ENCODE measurements around the gene NMT2.

Gene NMT2

DNA sequence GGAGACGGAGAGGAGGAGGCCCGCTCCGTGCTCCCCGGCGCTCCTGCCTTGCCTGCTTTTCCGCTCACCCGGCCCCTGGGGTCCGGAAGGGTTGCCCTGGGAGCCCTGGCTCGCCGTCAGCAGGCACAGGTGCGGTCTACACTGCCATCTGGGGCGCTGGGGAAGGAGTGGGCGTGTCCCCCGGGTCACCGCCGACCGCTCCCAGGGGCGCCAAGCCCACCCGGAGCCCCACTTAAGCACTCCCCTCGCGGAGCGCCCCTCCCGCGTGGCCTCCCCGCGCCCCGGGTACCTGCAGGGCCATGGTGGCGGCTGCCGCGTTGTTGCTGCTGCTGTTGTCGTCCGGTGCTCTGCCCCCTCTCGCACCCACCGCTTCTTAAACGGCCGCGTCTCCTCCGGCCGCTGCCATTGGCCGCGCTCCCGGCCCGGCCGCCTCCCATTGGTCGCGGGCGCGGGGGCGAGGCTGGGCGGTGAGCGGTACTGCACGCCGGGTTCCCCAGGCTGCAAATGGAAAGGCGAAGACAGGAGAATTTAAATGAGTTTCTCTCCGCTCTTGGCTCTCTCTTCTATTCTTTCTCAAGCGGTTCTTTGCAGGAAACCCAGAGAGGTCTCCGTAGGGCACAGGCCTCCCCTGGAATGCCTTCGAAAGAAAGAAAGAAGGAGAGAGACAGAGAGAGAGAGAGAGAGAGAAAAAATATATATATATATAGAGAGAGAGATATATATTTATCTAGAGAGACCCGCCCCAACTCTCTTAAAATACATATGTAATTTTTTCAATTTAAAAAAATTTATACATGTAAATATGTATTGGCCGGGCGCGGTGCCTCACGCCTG lies 79.8 kb downstream of the NMT2 start, which contains the start of gene ACBD7:
TSS of gene ACBD7 (minus strand) at position 349 of the 834 bp plus-strand sequence. CDS start at position 301, 48 bp downstream.
- TF ChIP-seq, protein P1, sequence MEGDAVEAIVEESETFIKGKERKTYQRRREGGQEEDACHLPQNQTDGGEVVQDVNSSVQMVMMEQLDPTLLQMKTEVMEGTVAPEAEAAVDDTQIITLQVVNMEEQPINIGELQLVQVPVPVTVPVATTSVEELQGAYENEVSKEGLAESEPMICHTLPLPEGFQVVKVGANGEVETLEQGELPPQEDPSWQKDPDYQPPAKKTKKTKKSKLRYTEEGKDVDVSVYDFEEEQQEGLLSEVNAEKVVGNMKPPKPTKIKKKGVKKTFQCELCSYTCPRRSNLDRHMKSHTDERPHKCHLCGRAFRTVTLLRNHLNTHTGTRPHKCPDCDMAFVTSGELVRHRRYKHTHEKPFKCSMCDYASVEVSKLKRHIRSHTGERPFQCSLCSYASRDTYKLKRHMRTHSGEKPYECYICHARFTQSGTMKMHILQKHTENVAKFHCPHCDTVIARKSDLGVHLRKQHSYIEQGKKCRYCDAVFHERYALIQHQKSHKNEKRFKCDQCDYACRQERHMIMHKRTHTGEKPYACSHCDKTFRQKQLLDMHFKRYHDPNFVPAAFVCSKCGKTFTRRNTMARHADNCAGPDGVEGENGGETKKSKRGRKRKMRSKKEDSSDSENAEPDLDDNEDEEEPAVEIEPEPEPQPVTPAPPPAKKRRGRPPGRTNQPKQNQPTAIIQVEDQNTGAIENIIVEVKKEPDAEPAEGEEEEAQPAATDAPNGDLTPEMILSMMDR (conservative IDR thresholded peaks at IDR 0.05), result peak; percentile 53
- H3K27ac ChIP-seq, result peak within 1 kb of the TSS; percentile 51; the same call in 1 of the 2 replicates

DNA sequence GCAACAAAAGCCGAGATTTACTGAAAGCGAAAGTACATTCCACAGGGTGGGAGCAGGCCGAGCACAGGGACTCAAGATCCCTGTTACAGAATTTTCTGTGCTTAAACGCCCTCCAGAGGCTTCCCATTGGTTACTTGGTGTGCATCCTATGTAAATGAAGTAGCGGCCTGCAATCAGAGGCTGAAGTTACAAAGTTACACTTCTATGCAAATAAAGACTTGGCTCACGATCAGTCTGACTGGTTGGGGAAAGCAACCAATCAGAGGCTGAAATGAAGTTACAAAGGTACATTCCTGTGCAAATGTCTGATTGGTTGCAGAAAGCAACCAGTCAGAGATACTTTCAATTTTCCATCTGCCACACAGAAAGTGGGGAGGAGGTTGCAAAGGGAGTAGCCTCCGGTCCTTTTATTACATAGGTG lies 84.0 kb downstream of the NMT2 start:
- TF ChIP-seq, protein P1 (conservative IDR thresholded peaks at IDR 0.05), result no peak
- H3K27ac ChIP-seq, result peak overlapping the region; percentile 35; the same call in 1 of the 2 replicates

DNA sequence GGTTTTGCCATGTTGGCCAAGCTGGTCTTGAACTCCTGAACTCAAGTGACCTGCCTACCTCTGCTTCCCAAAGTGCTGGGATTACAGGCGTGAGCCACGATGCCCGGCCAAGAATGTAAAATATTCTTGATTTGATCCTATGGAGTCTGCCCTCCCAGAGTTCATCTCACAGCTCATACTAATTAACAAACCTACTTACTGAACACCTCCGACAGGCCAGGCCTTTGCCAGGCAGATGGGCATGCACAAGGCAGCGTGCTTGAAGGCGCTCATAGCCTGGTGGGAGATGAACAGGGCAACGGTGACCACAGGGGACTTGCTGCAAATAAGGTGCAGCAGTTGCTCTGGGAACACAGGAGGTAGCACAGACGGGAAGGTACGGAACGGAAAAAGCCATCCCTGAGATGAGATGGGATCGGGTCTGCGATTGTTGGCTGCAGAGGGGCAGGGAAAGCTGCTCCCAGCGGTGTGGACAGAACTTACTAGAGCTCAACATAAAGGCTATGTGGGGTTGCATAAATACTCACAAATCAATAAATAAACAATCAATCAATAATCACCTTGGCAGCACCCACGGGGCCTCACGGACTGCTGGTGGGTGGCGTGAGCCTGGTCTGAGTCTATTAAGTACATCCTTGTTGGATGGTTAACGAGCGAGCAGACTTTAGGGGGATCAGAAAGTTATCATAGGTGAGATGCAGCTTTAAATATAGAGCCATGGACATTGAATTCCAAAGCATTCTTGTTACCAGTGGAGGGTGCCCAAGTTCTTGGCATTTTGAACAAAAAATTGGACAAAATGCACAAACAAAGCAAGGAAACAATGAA lies 84.6 kb downstream of the NMT2 start:
- TF ChIP-seq, protein P1 (conservative IDR thresholded peaks at IDR 0.05), result no peak
- H3K27ac ChIP-seq, result peak overlapping the region; percentile 35

DNA sequence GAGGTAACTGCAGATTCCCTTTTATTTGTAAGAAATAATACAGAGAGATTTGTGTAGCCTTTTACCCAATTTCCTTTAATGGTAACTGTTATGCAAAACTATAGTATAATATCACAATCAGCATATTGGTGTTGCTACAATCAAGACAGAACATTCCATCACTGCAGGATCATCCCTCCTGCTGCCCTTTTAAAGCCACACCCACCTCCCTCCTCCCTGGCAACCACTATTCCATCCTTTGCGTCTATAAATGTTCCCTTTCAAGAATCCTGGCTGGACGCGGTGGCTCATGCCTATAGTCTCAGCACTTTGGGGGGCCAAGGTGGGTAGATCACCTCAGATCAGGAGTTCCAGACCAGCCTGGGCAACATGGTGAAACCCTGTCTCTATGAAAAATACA lies 93.1 kb downstream of the NMT2 start:
- TF ChIP-seq, protein P1 (conservative IDR thresholded peaks at IDR 0.05), result no peak
- H3K27ac ChIP-seq, result no peak overlapping the region

DNA sequence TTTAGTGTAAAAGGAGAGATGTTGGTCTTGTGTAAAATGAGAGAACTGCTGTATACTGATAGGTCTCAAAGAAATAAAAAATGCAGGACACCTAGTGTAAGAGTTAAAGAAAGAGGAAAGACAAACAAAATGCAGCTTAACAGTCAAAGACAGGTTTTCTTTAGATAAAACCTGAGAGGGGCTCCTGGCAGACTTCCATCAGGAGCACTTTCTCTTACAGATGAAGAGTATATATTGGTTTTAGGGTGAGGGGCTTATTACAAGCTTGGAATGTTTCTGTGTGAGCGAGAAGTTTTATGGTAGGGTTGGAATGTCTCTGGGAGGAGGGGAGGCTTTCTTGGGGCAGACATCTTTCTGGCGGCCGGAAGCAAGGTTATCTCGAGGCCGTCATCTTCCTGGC lies 96.1 kb downstream of the NMT2 start:
- TF ChIP-seq, protein P1 (conservative IDR thresholded peaks at IDR 0.05), result no peak
- no peak overlapping the region for H3K27ac ChIP-seq

DNA sequence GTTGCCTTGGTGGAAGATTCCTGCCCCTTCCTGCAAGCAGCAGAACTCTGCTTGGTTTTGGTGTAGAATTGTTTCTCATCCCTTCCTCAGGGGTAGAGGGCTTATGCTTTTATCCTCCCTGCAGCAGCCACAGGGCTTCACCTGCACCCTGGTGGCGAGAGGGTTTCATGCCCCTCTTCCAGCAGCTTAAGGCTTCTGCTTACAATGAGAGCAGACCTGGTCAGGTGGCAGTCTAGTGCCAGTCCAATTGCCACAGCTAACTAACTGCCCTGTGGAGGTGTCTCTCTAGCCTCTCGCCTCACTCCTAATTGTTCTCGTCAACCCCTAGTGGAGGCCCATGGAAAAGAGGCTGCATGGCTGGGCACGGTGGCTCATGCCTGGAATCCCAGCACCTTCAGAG lies 99.3 kb downstream of the NMT2 start:
- H3K27ac ChIP-seq, result no peak overlapping the region
- TF ChIP-seq, protein P1 (conservative IDR thresholded peaks at IDR 0.05), result 0 out of 2 replicates have a peak, but pooled peaks have one; percentile 9

DNA sequence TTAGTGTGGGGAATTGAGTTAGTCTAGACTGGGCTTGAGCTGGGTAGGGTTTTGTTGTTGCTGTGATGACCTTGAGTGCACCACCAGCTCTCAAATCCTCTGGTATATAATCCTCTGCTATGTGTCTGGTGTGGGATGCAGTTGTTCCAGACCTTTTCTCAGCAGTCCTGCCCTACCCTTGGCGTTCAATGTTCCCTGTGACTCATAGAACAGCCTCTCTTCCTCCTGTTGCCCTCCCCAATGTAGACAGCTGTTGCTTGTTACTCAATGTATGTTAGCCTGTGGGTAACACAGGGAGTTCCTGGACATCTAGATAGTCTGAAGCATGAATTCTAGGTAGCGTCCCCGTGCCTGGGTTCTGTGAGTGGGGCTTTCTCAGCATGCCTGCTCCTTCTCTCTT lies 99.7 kb downstream of the NMT2 start:
- no peak overlapping the region for H3K27ac ChIP-seq
- TF ChIP-seq, protein P1 (conservative IDR thresholded peaks at IDR 0.05), result no peak
